PC-3 (cell line): Measurements from ENCODE around the gene MYO3B.
"Not testable (repeated sequence)": the region's sequence is repeated elsewhere in the genome, so short reads cannot be mapped to it uniquely, and the experiment has no call there.

Experiments
- EZH2 ChIP-seq: fragments of 300-600 bp; sonication (generic); IDR thresholded peaks from one replicate; pipeline ENCODE4 v1.6.1; 2017; ENCODE audit warnings: antibody characterized with exemption, mild to moderate bottlenecking, low read length; ENCODE audit not compliant: unreplicated experiment
- TF ChIP-seq, protein P1 (sequence below): fragments of 300-600 bp; sonication (generic); conservative IDR thresholded peaks from 2 replicates; pipeline ENCODE4 v1.5.1; 2017; ENCODE audit warnings: antibody characterized with exemption, low read depth, mild to moderate bottlenecking, low read length

GRCh38 chr2:170618948-170619347 is 441.0 kb downstream of the MYO3B start:
- TF ChIP-seq, protein P1, sequence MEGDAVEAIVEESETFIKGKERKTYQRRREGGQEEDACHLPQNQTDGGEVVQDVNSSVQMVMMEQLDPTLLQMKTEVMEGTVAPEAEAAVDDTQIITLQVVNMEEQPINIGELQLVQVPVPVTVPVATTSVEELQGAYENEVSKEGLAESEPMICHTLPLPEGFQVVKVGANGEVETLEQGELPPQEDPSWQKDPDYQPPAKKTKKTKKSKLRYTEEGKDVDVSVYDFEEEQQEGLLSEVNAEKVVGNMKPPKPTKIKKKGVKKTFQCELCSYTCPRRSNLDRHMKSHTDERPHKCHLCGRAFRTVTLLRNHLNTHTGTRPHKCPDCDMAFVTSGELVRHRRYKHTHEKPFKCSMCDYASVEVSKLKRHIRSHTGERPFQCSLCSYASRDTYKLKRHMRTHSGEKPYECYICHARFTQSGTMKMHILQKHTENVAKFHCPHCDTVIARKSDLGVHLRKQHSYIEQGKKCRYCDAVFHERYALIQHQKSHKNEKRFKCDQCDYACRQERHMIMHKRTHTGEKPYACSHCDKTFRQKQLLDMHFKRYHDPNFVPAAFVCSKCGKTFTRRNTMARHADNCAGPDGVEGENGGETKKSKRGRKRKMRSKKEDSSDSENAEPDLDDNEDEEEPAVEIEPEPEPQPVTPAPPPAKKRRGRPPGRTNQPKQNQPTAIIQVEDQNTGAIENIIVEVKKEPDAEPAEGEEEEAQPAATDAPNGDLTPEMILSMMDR: not testable (repeated sequence)
- TF ChIP-seq EZH2: not testable (repeated sequence)
